Stimulated activated naive CD4-positive, alpha-beta T cell (primary cell): Measurements from ENCODE around the gene PTS.

ENCODE experiments used
- DNase-seq, 6 experiments: peaks; one replicate each; lab custom pipeline; 2025; lab: John Stamatoyannopoulos, UW

The PTS gene

GRCh38 chr11:112265659-112266409 is 39.6 kb downstream of the PTS start:
- no peak for DNase-seq

- DNase-seq, result no peak
These were observed 40.2 kb downstream of the PTS start for GRCh38 chr11:112266410-112266778.

GRCh38 chr11:112267188-112267591 is 41.0 kb downstream of the PTS start:
- no peak for DNase-seq

- no peak for DNase-seq
These were observed 42.2 kb downstream of the PTS start for GRCh38 chr11:112268406-112268805.

GRCh38 chr11:112269139-112269538 is 42.9 kb downstream of the PTS start:
- DNase-seq, result no peak

- no peak for DNase-seq
These were observed 44.4 kb downstream of the PTS start for GRCh38 chr11:112270551-112271180.

- no peak for DNase-seq
These were observed 45.0 kb downstream of the PTS start for GRCh38 chr11:112271242-112271641.

GRCh38 chr11:112273066-112273465 is 46.8 kb downstream of the PTS start:
- no peak for DNase-seq

- no peak for DNase-seq
These were observed 48.0 kb downstream of the PTS start for GRCh38 chr11:112274007-112274783.

GRCh38 chr11:112277029-112277428 is 50.8 kb downstream of the PTS start:
- no peak for DNase-seq

GRCh38 chr11:112277941-112278340 is 51.7 kb downstream of the PTS start:
- DNase-seq, result no peak

GRCh38 chr11:112278803-112279202 is 52.6 kb downstream of the PTS start:
- no peak for DNase-seq

- DNase-seq, result peak; percentile 40 to 82 (median 69)
These were observed 53.7 kb downstream of the PTS start for GRCh38 chr11:112279901-112280267.

GRCh38 chr11:112280268-112281126 is 54.3 kb downstream of the PTS start:
- peak; percentile 47 to 84 (median 56) for DNase-seq

- DNase-seq, result no peak
These were observed 55.5 kb downstream of the PTS start for GRCh38 chr11:112281726-112282125.
